ENCODE measurements around the gene KLHL35. TPM values are rescaled to one million over a fixed set of nuclear protein-coding genes. Genes with fewer than 3 reads are reported as not detected.
A peak's percentile ranks its signal among the peaks of the same experiment; 100 is the strongest.

The KLHL35 gene
- total and polyA plus RNA-seq, 2 experiments from 2014 or later, result 0.10 to 0.28 TPM

- H3K4me1 Mint-ChIP-seq, result peaks cover 21% of the 10 kb centered on the region
- no peaks in the 10 kb centered on the region for H3K36me3 ChIP-seq (ENCODE audit: insufficient read depth)
- H3K27me3 Mint-ChIP-seq (ENCODE audit: insufficient read depth, low read depth, poor library complexity), result peaks cover 4% of the 10 kb centered on the region
- DNase-seq (ENCODE audit: low spot score) (peak; percentile 92), ATAC-seq (peak; percentile 81)
- H2AFZ ChIP-seq, result no peak overlapping the region
- no peaks in the 10 kb centered on the region for H3K9me2 ChIP-seq (ENCODE audit: insufficient read depth)
- H3K27ac ChIP-seq (ENCODE audit: low read depth), result no peak overlapping the region
- no peak overlapping the region for H3K4me2 ChIP-seq
- H3K4me1 ChIP-seq (ENCODE audit: insufficient read depth), result no peaks in the 10 kb centered on the region; the same call in 1 of the 2 replicates
- H3K27me3 ChIP-seq (ENCODE audit: insufficient read depth), result no peaks in the 10 kb centered on the region
- H4K20me1 ChIP-seq (replicated peaks; ENCODE audit: insufficient read depth), result no peaks in the 10 kb centered on the region
- no peaks in the 10 kb centered on the region for H3F3A ChIP-seq (replicated peaks; ENCODE audit: low read depth)
- H3K27ac Mint-ChIP-seq, result no peak overlapping the region
- no peak overlapping the region for H3K4me3 Mint-ChIP-seq
- no peaks in the 10 kb centered on the region for H3K79me2 ChIP-seq (replicated peaks; ENCODE audit: insufficient read depth)
- no peaks in the 10 kb centered on the region for H3K36me3 Mint-ChIP-seq (ENCODE audit: low read depth)
- TF ChIP-seq, protein P1, sequence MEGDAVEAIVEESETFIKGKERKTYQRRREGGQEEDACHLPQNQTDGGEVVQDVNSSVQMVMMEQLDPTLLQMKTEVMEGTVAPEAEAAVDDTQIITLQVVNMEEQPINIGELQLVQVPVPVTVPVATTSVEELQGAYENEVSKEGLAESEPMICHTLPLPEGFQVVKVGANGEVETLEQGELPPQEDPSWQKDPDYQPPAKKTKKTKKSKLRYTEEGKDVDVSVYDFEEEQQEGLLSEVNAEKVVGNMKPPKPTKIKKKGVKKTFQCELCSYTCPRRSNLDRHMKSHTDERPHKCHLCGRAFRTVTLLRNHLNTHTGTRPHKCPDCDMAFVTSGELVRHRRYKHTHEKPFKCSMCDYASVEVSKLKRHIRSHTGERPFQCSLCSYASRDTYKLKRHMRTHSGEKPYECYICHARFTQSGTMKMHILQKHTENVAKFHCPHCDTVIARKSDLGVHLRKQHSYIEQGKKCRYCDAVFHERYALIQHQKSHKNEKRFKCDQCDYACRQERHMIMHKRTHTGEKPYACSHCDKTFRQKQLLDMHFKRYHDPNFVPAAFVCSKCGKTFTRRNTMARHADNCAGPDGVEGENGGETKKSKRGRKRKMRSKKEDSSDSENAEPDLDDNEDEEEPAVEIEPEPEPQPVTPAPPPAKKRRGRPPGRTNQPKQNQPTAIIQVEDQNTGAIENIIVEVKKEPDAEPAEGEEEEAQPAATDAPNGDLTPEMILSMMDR (conservative IDR thresholded peaks at IDR 0.05; ENCODE audit: low read depth in 2 of 2), result peak; percentile 96 to 98
- TF ChIP-seq POLR2AphosphoS5 (IDR thresholded peaks at IDR 0.05; ENCODE audit: low read depth), result no peak
- no peaks in the 10 kb centered on the region for H3K9me3 Mint-ChIP-seq
- H3K4me3 ChIP-seq, result no peak overlapping the region
Observed at GRCh38 chr11:75384438-75385080, 48.4 kb downstream of the KLHL35 start.

- peak; percentile 58 for DNase-seq (ENCODE audit: low spot score)
- Histone ChIP-seq H3K4me2 (peak overlapping the region; percentile 65; the same call in 1 of the 2 replicates), H3K27ac (ENCODE audit: low read depth) (no peak overlapping the region), H4K20me1 (replicated peaks; ENCODE audit: insufficient read depth) (no peaks in the 10 kb centered on the region), H3K79me2 (replicated peaks; ENCODE audit: insufficient read depth) (no peaks in the 10 kb centered on the region), H3K4me3 (no peak overlapping the region), H3K27me3 (ENCODE audit: insufficient read depth) (no peaks in the 10 kb centered on the region), H3K36me3 (ENCODE audit: insufficient read depth) (no peaks in the 10 kb centered on the region), H3K4me1 (ENCODE audit: insufficient read depth) (no peaks in the 10 kb centered on the region; the same call in 1 of the 2 replicates), H2AFZ (0 out of 2 replicates have a peak overlapping the region, but pooled peaks have one; percentile 0), H3K9me2 (ENCODE audit: insufficient read depth) (no peaks in the 10 kb centered on the region), H3F3A (replicated peaks; ENCODE audit: low read depth) (no peaks in the 10 kb centered on the region)
- TF ChIP-seq, protein P1 (conservative IDR thresholded peaks at IDR 0.05; ENCODE audit: low read depth in 2 of 2), result no peak
- TF ChIP-seq EZH2phosphoT487 (IDR thresholded peaks at IDR 0.05; ENCODE audit: unreplicated experiment), result no peak
- no peak for TF ChIP-seq ZNF114 (CRISPR knock-in tag; IDR thresholded peaks at IDR 0.05)
- TF ChIP-seq REST (IDR thresholded peaks at IDR 0.05; ENCODE audit: unreplicated experiment), result no peak
- no peak for TF ChIP-seq CREB1 (CRISPR knock-in tag; IDR thresholded peaks at IDR 0.05; ENCODE audit: low read depth)
- Mint-ChIP-seq H3K4me1 (peaks cover 21% of the 10 kb centered on the region), H3K27ac (peak overlapping the region; percentile 89), H3K36me3 (ENCODE audit: low read depth) (no peaks in the 10 kb centered on the region), H3K27me3 (ENCODE audit: insufficient read depth, low read depth, poor library complexity) (peaks cover 4% of the 10 kb centered on the region), H3K9me3 (no peaks in the 10 kb centered on the region), H3K4me3 (no peak overlapping the region)
- peak; percentile 83 for ATAC-seq
Observed at GRCh38 chr11:75383246-75383645, 49.8 kb downstream of the KLHL35 start.

Measured in GM23338 (cell line).